Measurements from ENCODE around the gene ADTRP. TPM values are rescaled to one million over a fixed set of nuclear protein-coding genes. Genes with fewer than 3 reads are reported as not detected.

Gene ADTRP
- total RNA-seq, 1 experiment from 2014 or later: 0.86 TPM

- Histone ChIP-seq H3K9me2 (ENCODE audit: insufficient read depth) (no peaks in the 10 kb centered on the region), H2AFZ (ENCODE audit: low read depth, low read length, poor library complexity, severe bottlenecking) (no peak overlapping the region), H3K27ac (ENCODE audit: low read depth, low read length) (no peak overlapping the region), H3K36me3 (ENCODE audit: control insufficient read depth in 1 of 2, insufficient read depth in 2 of 2, low read length in 2 of 2) (no peaks in the 10 kb centered on the region), H3K4me2 (ENCODE audit: low read length) (no peak overlapping the region), H3K4me3 (replicated peaks in 1 of 2; ENCODE audit: low read depth in 1 of 2, low read length in 2 of 2) (no peak overlapping the region), H3K27me3 (ENCODE audit: insufficient read depth, low read length) (no peaks in the 10 kb centered on the region), H3K4me1 (ENCODE audit: control insufficient read depth in 1 of 2, insufficient read depth in 2 of 2, low read length in 2 of 2) (peaks cover 40 to 67% of the 10 kb centered on the region in 2 experiments), H4K20me1 (ENCODE audit: insufficient read depth) (no peaks in the 10 kb centered on the region), H3K9ac (ENCODE audit: low read length) (no peak overlapping the region), H3K9me3 (ENCODE audit: control insufficient read depth in 1 of 2, insufficient read depth in 1 of 2, low read depth in 1 of 2, low read length in 2 of 2) (no peaks in the 10 kb centered on the region), H3K79me2 (ENCODE audit: insufficient read depth, low read length) (no peaks in the 10 kb centered on the region)
- TF ChIP-seq ZNF274 (IDR thresholded peaks at IDR 0.05; ENCODE audit: low read depth, low read length) (no peak), CTCF (IDR thresholded peaks at IDR 0.05 in 2 of 3, conservative IDR thresholded peaks at IDR 0.05 in 1 of 3; ENCODE audit: borderline replicate concordance in 1 of 3, insufficient read depth in 1 of 3, low read depth in 2 of 3, low read length in 2 of 3) (no peak), CBX3 (IDR thresholded peaks at IDR 0.05; ENCODE audit: low read depth) (no peak), EGR1 (IDR thresholded peaks at IDR 0.05; ENCODE audit: low read depth) (no peak), CEBPB (IDR thresholded peaks at IDR 0.05; ENCODE audit: low read depth) (no peak), ZBTB33 (IDR thresholded peaks at IDR 0.05; ENCODE audit: extremely low read depth, insufficient replicate concordance, low read length) (no peak), POLR2A (IDR thresholded peaks at IDR 0.05; ENCODE audit: borderline replicate concordance, extremely low read depth, insufficient read depth, insufficient read length) (no peak), ZFX (IDR thresholded peaks at IDR 0.05) (no peak), JUND (IDR thresholded peaks at IDR 0.05) (no peak), POLR2AphosphoS5 (IDR thresholded peaks at IDR 0.05; ENCODE audit: low read depth, low read length) (no peak), YY1 (IDR thresholded peaks at IDR 0.05; ENCODE audit: extremely low read depth, insufficient replicate concordance, low read depth, low read length) (no peak), EZH2phosphoT487 (IDR thresholded peaks at IDR 0.05; ENCODE audit: borderline replicate concordance) (no peak)
- TF ChIP-seq, protein P1, sequence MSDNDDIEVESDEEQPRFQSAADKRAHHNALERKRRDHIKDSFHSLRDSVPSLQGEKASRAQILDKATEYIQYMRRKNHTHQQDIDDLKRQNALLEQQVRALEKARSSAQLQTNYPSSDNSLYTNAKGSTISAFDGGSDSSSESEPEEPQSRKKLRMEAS (IDR thresholded peaks at IDR 0.05): no peak
- POLR2A ChIA-PET: no interaction called here
- CTCF ChIA-PET: no interaction called here
- DNase-seq (ENCODE audit: low read depth, low spot score): no peak
- intact Hi-C loops (cut with micrococcal nuclease): no loop called here
- ATAC-seq: no peak
- no TSS peak for BruUV-seq (replicated peaks)
- RAD21 ChIA-PET (ENCODE audit: low non-redundant PET in 1 of 2, low total read pairs in 2 of 2, uncharacterized antibody in 2 of 2, unreplicated experiment in 2 of 2): no interaction called here
These were observed 10.4 kb downstream of the ADTRP start for GRCh38 chr6:11767978-11768756.

All from HCT116 (cell line).